Body of pancreas (tissue), 4 donors: Measurements from ENCODE around the gene CWC22. TPM values are rescaled to one million over a fixed set of nuclear protein-coding genes. Genes with fewer than 3 reads are reported as not detected.

Source experiments
- ATAC-seq: fragments of 150-250 bp; one replicate; pipeline ENCODE4 v1.9.1; 2016
- DNase-seq, 4 donors: peaks; one replicate each; pipeline ENCODE4 v3.0.0-alpha.2; 2019
- H3K27ac ChIP-seq, 4 donors: fragments of 200-600 bp; sonication (generic); 1 replicate in 3 of 4; 2 replicates in 1 of 4; pipeline versions ENCODE4 v1.5.1 to v1.6.1; 2016 to 2019; ENCODE audit warnings: mild to moderate bottlenecking in 1 of 4, mixed read lengths in 1 of 4, moderate library complexity in 1 of 4
- H3K27me3 ChIP-seq, 2 donors: fragments of 200-600 bp; sonication (generic); one replicate each; pipeline ENCODE4 v1.6.0; 2016; ENCODE audit warnings: mild to moderate bottlenecking in 1 of 2
- H3K36me3 ChIP-seq, 2 donors: fragments of 200-600 bp; sonication (generic); replicated peaks in 1 of 2; 2 replicates each; pipeline ENCODE4 v1.5.1; 2016; ENCODE audit warnings: low read depth in 2 of 2; ENCODE audit not compliant: insufficient read depth in 1 of 2
- H3K4me1 ChIP-seq: fragments of 200-600 bp; sonication (generic); one replicate; pipeline ENCODE4 v1.6.0; 2016
- H3K4me3 ChIP-seq, 2 donors: fragments of 200-600 bp; sonication (generic); 1 replicate in 1 of 2; 2 replicates in 1 of 2; pipeline ENCODE4 v1.5.1; 2016 to 2019
- H3K9me3 ChIP-seq, 3 donors: fragments of 200-600 bp; sonication (generic); 1 replicate in 2 of 3; 2 replicates in 1 of 3; pipeline ENCODE4 v1.5.1; 2016
- POLR2A ChIP-seq, 3 donors: fragments of 450-650 bp; IDR thresholded peaks; one replicate each; pipeline ENCODE4 v1.6.1; 2016; ENCODE audit warnings: antibody characterized with exemption in 3 of 3, mild to moderate bottlenecking in 2 of 3
- WGBS, 2 donors: methylation state at CpG; one replicate each; pipeline ENCODE4 v1.1.5; 2017; 5-methylcytosine and 5-hydroxymethylcytosine counted together
- intact Hi-C: fragments of 100-400 bp; cut with DNase I; formaldehyde crosslinking; loops from one replicate; pipeline ENCODE4 v1.15.1; 2023
- total RNA-seq, 2 donors: library from RNA; depleted of rRNA; stranded (reverse); fragments of >200 nt; gene quantifications; one replicate each; pipeline ENCODE4 v1.1.0, GENCODE V29; 2016
- TF ChIP-seq, protein P1 (sequence below), 7 experiments: fragments of 450-650 bp in 4 of 7; fragments of 200-600 bp in 3 of 7; sonication (generic) in 3 of 7; IDR thresholded peaks; one replicate each; pipeline ENCODE4 v1.5.1; 2016 to 2019; ENCODE audit warnings: antibody characterized with exemption in 7 of 7

Gene CWC22
- total RNA-seq, 2 donors from 2014 or later, result 8.2 to 11.7 TPM

DNA sequence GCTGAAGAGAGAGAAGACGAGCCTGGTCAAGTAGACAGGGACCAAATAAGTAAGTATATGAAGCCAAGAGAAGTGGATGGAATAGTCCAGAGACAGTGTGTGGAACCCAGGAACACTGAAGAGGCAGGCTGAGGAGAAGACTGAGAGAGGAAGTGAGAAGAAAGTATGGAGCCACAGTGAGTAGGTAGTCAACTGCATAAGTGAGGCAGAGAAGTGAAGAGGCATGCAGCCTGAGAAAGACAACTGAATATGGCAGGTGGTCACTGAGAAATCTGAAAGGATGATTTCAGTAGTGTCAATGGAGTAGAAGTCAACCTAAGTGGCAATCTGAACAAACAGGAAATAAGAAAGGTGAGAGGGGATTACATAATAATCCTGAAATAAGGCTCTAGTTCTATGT is 55.4 kb downstream of the CWC22 start:
- H3K36me3 ChIP-seq, result peaks cover 0 to 18% of the 10 kb centered on the region in 2 donors
- TF ChIP-seq POLR2A (IDR thresholded peaks at IDR 0.05), result no peak
- TF ChIP-seq, protein P1, sequence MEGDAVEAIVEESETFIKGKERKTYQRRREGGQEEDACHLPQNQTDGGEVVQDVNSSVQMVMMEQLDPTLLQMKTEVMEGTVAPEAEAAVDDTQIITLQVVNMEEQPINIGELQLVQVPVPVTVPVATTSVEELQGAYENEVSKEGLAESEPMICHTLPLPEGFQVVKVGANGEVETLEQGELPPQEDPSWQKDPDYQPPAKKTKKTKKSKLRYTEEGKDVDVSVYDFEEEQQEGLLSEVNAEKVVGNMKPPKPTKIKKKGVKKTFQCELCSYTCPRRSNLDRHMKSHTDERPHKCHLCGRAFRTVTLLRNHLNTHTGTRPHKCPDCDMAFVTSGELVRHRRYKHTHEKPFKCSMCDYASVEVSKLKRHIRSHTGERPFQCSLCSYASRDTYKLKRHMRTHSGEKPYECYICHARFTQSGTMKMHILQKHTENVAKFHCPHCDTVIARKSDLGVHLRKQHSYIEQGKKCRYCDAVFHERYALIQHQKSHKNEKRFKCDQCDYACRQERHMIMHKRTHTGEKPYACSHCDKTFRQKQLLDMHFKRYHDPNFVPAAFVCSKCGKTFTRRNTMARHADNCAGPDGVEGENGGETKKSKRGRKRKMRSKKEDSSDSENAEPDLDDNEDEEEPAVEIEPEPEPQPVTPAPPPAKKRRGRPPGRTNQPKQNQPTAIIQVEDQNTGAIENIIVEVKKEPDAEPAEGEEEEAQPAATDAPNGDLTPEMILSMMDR (IDR thresholded peaks at IDR 0.05), result no peak
- H3K4me3 ChIP-seq, result no peak overlapping the region
- no peak overlapping the region for H3K27ac ChIP-seq
- peaks cover 15% of the 10 kb centered on the region for H3K4me1 ChIP-seq
- no peaks in the 10 kb centered on the region for H3K27me3 ChIP-seq
- DNase-seq (no peak), ATAC-seq (no peak)
- H3K9me3 ChIP-seq, result no peaks in the 10 kb centered on the region
- 89 to 100% methylated on average over 1 of the region's 1 CpG for WGBS, 2 donors
- intact Hi-C loops, result no loop called here

DNA sequence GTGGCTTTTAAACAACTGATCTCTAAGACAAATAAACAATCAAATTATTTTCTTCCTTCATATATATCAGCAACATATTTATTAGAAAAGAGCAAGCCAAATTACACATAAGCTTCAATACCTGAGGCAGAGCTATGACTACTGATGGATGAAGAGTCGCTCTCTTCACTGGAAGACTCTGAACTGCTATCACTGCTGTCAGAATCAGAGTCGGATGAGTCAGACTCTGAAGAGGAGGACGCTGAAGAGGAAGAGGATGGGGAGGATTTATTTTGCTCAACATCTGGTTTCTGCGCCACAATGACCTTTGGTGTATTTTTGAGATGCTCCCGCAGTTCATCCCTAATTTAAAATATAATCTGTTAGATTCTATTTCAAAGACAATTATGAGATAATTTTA is 56.7 kb downstream of the CWC22 start:
- H3K27me3 ChIP-seq, result no peaks in the 10 kb centered on the region
- 90 to 94% methylated on average over 5 of the region's 5 CpGs for WGBS, 2 donors
- no peak for ATAC-seq
- peaks cover 15% of the 10 kb centered on the region for H3K4me1 ChIP-seq
- TF ChIP-seq, protein P1 (IDR thresholded peaks at IDR 0.05), result no peak
- no peak for TF ChIP-seq POLR2A (IDR thresholded peaks at IDR 0.05)
- no peak overlapping the region for H3K4me3 ChIP-seq
- no peak overlapping the region for H3K27ac ChIP-seq
- intact Hi-C loops, result no loop called here
- DNase-seq, result no peak
- H3K9me3 ChIP-seq, result no peaks in the 10 kb centered on the region
- peaks cover 0 to 18% of the 10 kb centered on the region in 2 donors for H3K36me3 ChIP-seq

DNA sequence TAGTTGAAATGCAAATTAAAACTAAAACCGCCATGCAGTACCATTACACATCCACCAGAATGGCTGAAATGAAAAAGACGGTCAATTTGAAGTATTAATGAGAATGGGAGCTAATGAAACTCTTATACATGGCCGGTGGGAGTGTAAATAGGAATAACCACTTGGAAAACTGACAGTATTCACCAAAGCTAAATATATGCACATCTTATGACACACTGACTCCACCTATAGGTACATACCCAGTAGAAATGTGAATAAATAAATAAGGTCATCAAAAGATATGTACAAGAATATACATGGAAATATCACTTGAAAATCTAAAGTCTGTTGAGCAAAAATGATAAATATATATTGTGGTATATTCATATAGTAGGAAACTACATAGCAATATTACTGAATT is 57.7 kb downstream of the CWC22 start:
- Histone ChIP-seq H3K27me3 (no peaks in the 10 kb centered on the region), H3K36me3 (peaks cover 0 to 17% of the 10 kb centered on the region in 2 donors), H3K4me3 (no peak overlapping the region), H3K27ac (no peak overlapping the region), H3K4me1 (peaks cover 15% of the 10 kb centered on the region), H3K9me3 (no peaks in the 10 kb centered on the region)
- TF ChIP-seq, protein P1 (IDR thresholded peaks at IDR 0.05), result no peak
- TF ChIP-seq POLR2A (IDR thresholded peaks at IDR 0.05), result no peak
- intact Hi-C loops, result no loop called here
- ATAC-seq (no peak), DNase-seq (no peak)
- 62 to 64% methylated on average over 3 of the region's 3 CpGs for WGBS, 2 donors

DNA sequence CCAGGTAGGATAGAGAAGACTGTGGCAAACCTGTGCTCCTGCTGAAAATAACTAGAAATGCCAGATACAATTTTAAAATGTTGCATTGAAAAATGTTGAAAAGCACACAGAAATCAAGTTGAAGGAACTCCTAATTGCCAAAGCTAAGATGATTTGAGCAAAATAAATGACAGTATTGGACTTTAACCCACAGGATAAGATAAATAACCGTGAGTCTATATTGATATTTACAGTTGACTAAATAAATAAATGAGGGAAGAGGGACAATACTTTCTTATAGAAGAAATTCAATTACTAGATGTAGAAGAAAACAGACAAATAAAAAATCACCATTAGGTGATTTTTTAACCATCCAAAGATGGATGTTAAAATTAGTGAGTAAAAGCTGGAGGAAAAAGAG is 59.0 kb downstream of the CWC22 start:
- H3K4me3 ChIP-seq, result no peak overlapping the region
- WGBS, 2 donors, result 19 to 24% methylated on average over 1 of the region's 1 CpG
- intact Hi-C loops, result no loop called here
- peaks cover 15% of the 10 kb centered on the region for H3K4me1 ChIP-seq
- TF ChIP-seq, protein P1 (IDR thresholded peaks at IDR 0.05), result no peak
- no peak for TF ChIP-seq POLR2A (IDR thresholded peaks at IDR 0.05)
- no peak for ATAC-seq
- H3K36me3 ChIP-seq, result peaks cover 0 to 9% of the 10 kb centered on the region in 2 donors
- no peak for DNase-seq
- H3K9me3 ChIP-seq, result no peaks in the 10 kb centered on the region
- no peak overlapping the region for H3K27ac ChIP-seq
- H3K27me3 ChIP-seq, result no peaks in the 10 kb centered on the region

DNA sequence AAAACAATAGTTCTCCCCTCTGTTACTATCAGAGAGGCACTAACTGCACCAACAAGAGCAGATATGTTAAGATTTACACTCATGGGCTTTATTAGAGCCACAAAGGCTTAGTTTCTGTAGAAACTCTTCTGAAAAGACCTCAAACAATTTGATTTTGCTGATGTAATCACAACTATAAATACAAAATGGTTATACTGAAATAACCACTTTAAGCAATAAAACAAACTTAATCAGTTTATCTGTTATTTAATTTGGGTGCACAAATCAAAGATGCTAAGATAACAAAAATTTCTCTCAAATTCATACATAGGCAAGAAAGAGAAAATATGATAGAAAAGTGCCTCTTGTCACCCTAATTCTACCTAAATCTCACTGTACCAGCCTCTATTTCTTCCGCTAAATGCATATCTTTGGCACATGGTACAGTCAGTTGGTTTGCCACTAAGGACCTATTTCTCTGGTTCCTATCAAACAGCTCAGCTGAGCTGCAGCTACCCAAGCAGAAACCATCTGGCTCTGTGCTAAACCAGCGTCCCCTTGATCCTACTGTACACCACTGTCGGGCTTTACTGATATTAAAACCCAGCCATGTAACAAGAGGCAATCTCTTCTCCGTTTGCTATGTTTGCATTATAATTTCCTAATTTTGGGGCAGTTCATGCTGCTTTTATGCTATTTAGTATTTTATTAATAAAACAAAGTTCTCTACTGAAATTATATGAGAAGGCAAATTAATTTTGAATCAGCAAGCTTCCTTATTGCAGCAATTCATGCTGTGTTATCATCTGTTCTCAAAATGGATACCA is 60.1 kb downstream of the CWC22 start:
- intact Hi-C loops, result no loop called here
- Histone ChIP-seq H3K27ac (no peak overlapping the region), H3K9me3 (no peaks in the 10 kb centered on the region), H3K4me3 (no peak overlapping the region), H3K36me3 (peaks cover 0 to 7% of the 10 kb centered on the region in 2 donors), H3K4me1 (peaks cover 15% of the 10 kb centered on the region), H3K27me3 (no peaks in the 10 kb centered on the region)
- no peak for TF ChIP-seq POLR2A (IDR thresholded peaks at IDR 0.05)
- TF ChIP-seq, protein P1 (IDR thresholded peaks at IDR 0.05), result no peak
- WGBS, 2 donors, result 92 to 96% methylated on average over 4 of the region's 4 CpGs
- ATAC-seq (no peak), DNase-seq (no peak)
